Muscle of arm (tissue), 14 donors: ENCODE data around the gene S100A7A. TPM values are rescaled to one million over a fixed set of nuclear protein-coding genes. Genes with fewer than 3 reads are reported as not detected.

ENCODE experiments used
- DNase-seq: peaks from one replicate; pipeline ENCODE4 v3.0.0-alpha.2; 2013
- long read RNA-seq, 11 donors: transcript quantifications; one replicate each; lab custom pipeline, GENCODE V29; 2026
- polyA plus RNA-seq, 12 donors: library from polyadenylated mRNA; unstranded; fragments of 120-200 nt; gene quantifications; one replicate each; pipeline ENCODE4 v1.2.1, GENCODE V29; 2013; ENCODE audit not compliant: insufficient read length in 12 of 12

Gene S100A7A
- not detected for polyA plus RNA-seq
- long read RNA-seq, donor 1 = 0 reads
- long read RNA-seq, donor 2 = 0 reads
- long read RNA-seq, donor 3 = 0 reads
- long read RNA-seq, donor 4 = 0 reads
- long read RNA-seq, donor 5 = 0 reads
- long read RNA-seq, donor 6 = 0 reads
- long read RNA-seq, donor 7 = 0 reads
- long read RNA-seq, donor 8 = 0 reads
- long read RNA-seq, donor 9 = 0 reads
- long read RNA-seq, donor 10 = 0 reads
- long read RNA-seq, donor 11 = 0 reads

GRCh38 chr1:153415850-153416570 lies at the start of gene S100A7A:
Gene S100A7A, plus strand, starts transcription at chr1:153416520. Its CDS starts 1,563 bp downstream, at chr1:153418083.
- no peak for DNase-seq

GRCh38 chr1:153367090-153367489 lies 49.2 kb upstream of the S100A7A start:
- no peak for DNase-seq

- DNase-seq = no peak
Observed at GRCh38 chr1:153368495-153368894, 47.8 kb upstream of the S100A7A start.

GRCh38 chr1:153370146-153370545 lies 46.2 kb upstream of the S100A7A start:
- DNase-seq = no peak

- DNase-seq = no peak
Observed at GRCh38 chr1:153371231-153371630, 45.1 kb upstream of the S100A7A start.

- no peak for DNase-seq
Observed at GRCh38 chr1:153372571-153372970, 43.7 kb upstream of the S100A7A start.

GRCh38 chr1:153374071-153374470 lies 42.2 kb upstream of the S100A7A start:
- no peak for DNase-seq

- DNase-seq = no peak
Observed at GRCh38 chr1:153375511-153375910, 40.8 kb upstream of the S100A7A start, which contains the start of gene S100A12. Gene S100A12, minus strand, starts transcription at chr1:153375621. Its CDS starts 1,029 bp downstream, at chr1:153374592.

GRCh38 chr1:153379591-153379990 lies 36.7 kb upstream of the S100A7A start:
- no peak for DNase-seq

- no peak for DNase-seq
Observed at GRCh38 chr1:153380711-153381110, 35.6 kb upstream of the S100A7A start.

- DNase-seq = no peak
Observed at GRCh38 chr1:153384958-153385580, 31.3 kb upstream of the S100A7A start.

- DNase-seq = peak; percentile 16
Observed at GRCh38 chr1:153386500-153386901, 29.8 kb upstream of the S100A7A start.

GRCh38 chr1:153387001-153387400 lies 29.3 kb upstream of the S100A7A start:
- DNase-seq = no peak

GRCh38 chr1:153387785-153388184 lies 28.5 kb upstream of the S100A7A start:
- DNase-seq = no peak

GRCh38 chr1:153389401-153389800 lies 26.9 kb upstream of the S100A7A start:
- DNase-seq = no peak

GRCh38 chr1:153389973-153390879 lies 26.1 kb upstream of the S100A7A start:
- DNase-seq = no peak

- peak; percentile 4 for DNase-seq
Observed at GRCh38 chr1:153390938-153391710, 25.2 kb upstream of the S100A7A start, which contains the start of gene S100A8. Gene S100A8, minus strand, starts transcription at chr1:153391073. Its CDS starts 538 bp downstream, at chr1:153390535.

GRCh38 chr1:153392258-153392657 lies 24.1 kb upstream of the S100A7A start:
- no peak for DNase-seq

GRCh38 chr1:153392822-153393221 lies 23.5 kb upstream of the S100A7A start:
- no peak for DNase-seq

GRCh38 chr1:153393926-153394325 lies 22.4 kb upstream of the S100A7A start:
- no peak for DNase-seq

GRCh38 chr1:153394391-153394790 lies 21.9 kb upstream of the S100A7A start:
- no peak for DNase-seq
